ENCODE results near the gene TNFAIP8L2.

TNFAIP8L2 gene

DNA sequence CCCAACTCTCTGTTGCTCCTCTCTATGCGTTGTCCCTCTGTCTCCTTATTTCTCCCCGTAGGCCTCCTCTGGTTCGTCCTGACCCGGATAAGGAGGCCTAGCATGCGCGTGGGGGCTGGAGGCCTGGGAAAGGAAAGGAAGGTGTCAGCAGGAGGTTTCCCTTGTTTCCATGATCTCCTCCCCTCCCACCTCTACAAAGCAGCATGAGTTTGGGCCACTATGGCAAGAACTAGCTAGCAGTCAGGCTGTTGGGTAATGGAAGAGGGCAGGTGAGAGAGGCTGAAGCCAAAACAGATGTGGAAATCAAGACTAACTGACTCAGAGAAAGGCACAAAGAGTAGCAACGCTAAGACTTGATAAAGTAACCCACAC is 9.3 kb upstream of the TNFAIP8L2 start:
- Histone ChIP-seq H3K27me3 (ENCODE audit: insufficient read depth, poor library complexity, severe bottlenecking) (no peaks in the 10 kb centered on the region), H3K4me3 (ENCODE audit: severe bottlenecking) (peak overlapping the region; percentile 39), H3K4me1 (ENCODE audit: insufficient read depth, poor library complexity, severe bottlenecking) (no peaks in the 10 kb centered on the region), H3K27ac (ENCODE audit: poor library complexity, severe bottlenecking) (no peak overlapping the region), H3K36me3 (ENCODE audit: low read depth) (no peaks in the 10 kb centered on the region), H3K9me3 (ENCODE audit: severe bottlenecking) (no peaks in the 10 kb centered on the region)
- no peak; the same call in 2 of the 3 replicates for ATAC-seq (ENCODE audit: low read depth)
- no peak for TF ChIP-seq CTCF (IDR thresholded peaks at IDR 0.05; ENCODE audit: poor library complexity, severe bottlenecking)
- no peak for DNase-seq (ENCODE audit: low spot score)

DNA sequence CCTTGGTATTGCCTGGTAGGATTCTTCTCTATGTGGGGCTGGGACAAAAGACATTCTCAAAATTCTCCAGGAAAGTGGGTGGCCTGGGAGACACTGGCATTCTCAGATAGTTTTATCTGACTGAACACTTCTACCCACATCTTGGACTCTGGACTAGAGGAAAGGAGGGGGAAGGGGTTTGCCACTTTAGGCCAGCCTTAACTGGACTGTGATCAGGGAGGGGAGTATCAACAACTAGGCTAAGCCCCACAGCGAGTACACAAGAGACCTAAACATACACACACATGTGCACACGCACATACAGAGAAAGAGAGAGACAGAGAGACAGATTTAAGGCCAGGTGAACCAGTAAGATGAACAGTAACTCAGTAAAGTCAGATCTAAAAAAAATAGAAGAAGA is 8.8 kb upstream of the TNFAIP8L2 start:
- H3K27me3 ChIP-seq (ENCODE audit: insufficient read depth, poor library complexity, severe bottlenecking) = no peaks in the 10 kb centered on the region
- ATAC-seq (ENCODE audit: low read depth) (no peak), DNase-seq (ENCODE audit: low spot score) (no peak)
- no peak overlapping the region for H3K4me3 ChIP-seq (ENCODE audit: severe bottlenecking)
- no peaks in the 10 kb centered on the region for H3K36me3 ChIP-seq (ENCODE audit: low read depth)
- H3K27ac ChIP-seq (ENCODE audit: poor library complexity, severe bottlenecking) = no peak overlapping the region
- H3K4me1 ChIP-seq (ENCODE audit: insufficient read depth, poor library complexity, severe bottlenecking) = no peaks in the 10 kb centered on the region
- TF ChIP-seq CTCF (IDR thresholded peaks at IDR 0.05; ENCODE audit: poor library complexity, severe bottlenecking) = no peak
- H3K9me3 ChIP-seq (ENCODE audit: severe bottlenecking) = no peaks in the 10 kb centered on the region

GRCh38 chr1:151157067-151157531 is 650 bp downstream of the TNFAIP8L2 start:
- ATAC-seq (ENCODE audit: low read depth) (no peak; the same call in 2 of the 3 replicates), DNase-seq (ENCODE audit: low spot score) (no peak)
- Histone ChIP-seq H3K4me3 (ENCODE audit: severe bottlenecking) (no peak overlapping the region), H3K36me3 (ENCODE audit: low read depth) (peaks cover 9% of the 10 kb centered on the region; the same call in 1 of the 2 replicates), H3K4me1 (ENCODE audit: insufficient read depth, poor library complexity, severe bottlenecking) (no peaks in the 10 kb centered on the region), H3K27ac (ENCODE audit: poor library complexity, severe bottlenecking) (no peak overlapping the region), H3K9me3 (ENCODE audit: severe bottlenecking) (no peaks in the 10 kb centered on the region), H3K27me3 (ENCODE audit: insufficient read depth, poor library complexity, severe bottlenecking) (no peaks in the 10 kb centered on the region)
- TF ChIP-seq CTCF (IDR thresholded peaks at IDR 0.05; ENCODE audit: poor library complexity, severe bottlenecking) = no peak

- Histone ChIP-seq H3K9me3 (ENCODE audit: severe bottlenecking) (no peaks in the 10 kb centered on the region), H3K36me3 (ENCODE audit: low read depth) (peaks cover 12% of the 10 kb centered on the region; the same call in 1 of the 2 replicates), H3K4me1 (ENCODE audit: insufficient read depth, poor library complexity, severe bottlenecking) (no peaks in the 10 kb centered on the region), H3K27me3 (ENCODE audit: insufficient read depth, poor library complexity, severe bottlenecking) (no peaks in the 10 kb centered on the region), H3K4me3 (ENCODE audit: severe bottlenecking) (no peak overlapping the region), H3K27ac (ENCODE audit: poor library complexity, severe bottlenecking) (no peak overlapping the region)
- no peak for ATAC-seq (ENCODE audit: low read depth)
- no peak for DNase-seq (ENCODE audit: low spot score)
- TF ChIP-seq CTCF (IDR thresholded peaks at IDR 0.05; ENCODE audit: poor library complexity, severe bottlenecking) = no peak
Measured at GRCh38 chr1:151158326-151158725, 1.9 kb downstream of the TNFAIP8L2 start.

DNA sequence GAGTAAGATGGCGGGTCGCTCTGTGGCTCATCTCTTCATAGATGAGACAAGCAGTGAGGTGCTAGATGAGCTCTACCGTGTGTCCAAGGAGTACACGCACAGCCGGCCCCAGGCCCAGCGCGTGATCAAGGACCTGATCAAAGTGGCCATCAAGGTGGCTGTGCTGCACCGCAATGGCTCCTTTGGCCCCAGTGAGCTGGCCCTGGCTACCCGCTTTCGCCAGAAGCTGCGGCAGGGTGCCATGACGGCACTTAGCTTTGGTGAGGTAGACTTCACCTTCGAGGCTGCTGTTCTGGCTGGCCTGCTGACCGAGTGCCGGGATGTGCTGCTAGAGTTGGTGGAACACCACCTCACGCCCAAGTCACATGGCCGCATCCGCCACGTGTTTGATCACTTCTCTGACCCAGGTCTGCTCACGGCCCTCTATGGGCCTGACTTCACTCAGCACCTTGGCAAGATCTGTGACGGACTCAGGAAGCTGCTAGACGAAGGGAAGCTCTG is 2.4 kb downstream of the TNFAIP8L2 start:
- H3K27me3 ChIP-seq (ENCODE audit: insufficient read depth, poor library complexity, severe bottlenecking) = no peaks in the 10 kb centered on the region
- no peak for ATAC-seq (ENCODE audit: low read depth)
- no peak overlapping the region for H3K4me3 ChIP-seq (ENCODE audit: severe bottlenecking)
- no peaks in the 10 kb centered on the region for H3K9me3 ChIP-seq (ENCODE audit: severe bottlenecking)
- no peak overlapping the region for H3K27ac ChIP-seq (ENCODE audit: poor library complexity, severe bottlenecking)
- TF ChIP-seq CTCF (IDR thresholded peaks at IDR 0.05; ENCODE audit: poor library complexity, severe bottlenecking) = no peak
- peaks cover 12% of the 10 kb centered on the region; the same call in 1 of the 2 replicates for H3K36me3 ChIP-seq (ENCODE audit: low read depth)
- no peaks in the 10 kb centered on the region for H3K4me1 ChIP-seq (ENCODE audit: insufficient read depth, poor library complexity, severe bottlenecking)
- no peak for DNase-seq (ENCODE audit: low spot score)

Measured in RWPE2 (cell line).